Endothelial cell of umbilical vein (primary cell): ENCODE data around the gene CNFN.

Experiments
- EZH2 ChIP-seq: IDR thresholded peaks from 2 replicates; pipeline ENCODE4 v1.6.1; 2012; ENCODE audit warnings: borderline replicate concordance, low read depth, mild to moderate bottlenecking, moderate library complexity, low read length, inconsistent platforms; ENCODE audit not compliant: severe bottlenecking
- FOS ChIP-seq: IDR thresholded peaks from 2 replicates; pipeline ENCODE4 v1.6.1; 2011; ENCODE audit warnings: mild to moderate bottlenecking, low read length, moderate library complexity, borderline replicate concordance; ENCODE audit not compliant: insufficient read depth
- JUN ChIP-seq: IDR thresholded peaks from 2 replicates; pipeline ENCODE4 v1.6.1; 2011; ENCODE audit warnings: borderline replicate concordance, low read depth; ENCODE audit not compliant: insufficient read length, insufficient read depth
- MYC ChIP-seq: IDR thresholded peaks from one replicate; pipeline ENCODE4 v1.6.1; 2011; ENCODE audit warnings: mild to moderate bottlenecking, low read depth, low read length
- POLR2A ChIP-seq: IDR thresholded peaks from 2 replicates; pipeline ENCODE4 v1.6.1; 2012; ENCODE audit warnings: low read depth, mild to moderate bottlenecking, control low read depth, low read length
- POLR2AphosphoS5 ChIP-seq: IDR thresholded peaks from 2 replicates; pipeline ENCODE4 v1.6.1; 2012; ENCODE audit warnings: low read depth, mild to moderate bottlenecking, control low read depth, low read length, moderate library complexity; ENCODE audit not compliant: insufficient read depth
- TF ChIP-seq, protein P1 (sequence below): IDR thresholded peaks from 2 replicates; pipeline ENCODE4 v1.6.1; 2011; ENCODE audit not compliant: insufficient read depth, insufficient read length
- TF ChIP-seq, protein P2 (sequence below), 2 donors: IDR thresholded peaks; 1 replicate in 1 of 2; 2 replicates in 1 of 2; pipeline ENCODE4 v1.5.1; 2011; ENCODE audit warnings: low read length in 2 of 2, mild to moderate bottlenecking in 2 of 2, moderate library complexity in 2 of 2, control low read depth in 1 of 2, inconsistent platforms in 1 of 2, low read depth in 1 of 2; ENCODE audit not compliant: insufficient read depth in 1 of 2; ENCODE audit errors: extremely low read depth in 1 of 2

DNA sequence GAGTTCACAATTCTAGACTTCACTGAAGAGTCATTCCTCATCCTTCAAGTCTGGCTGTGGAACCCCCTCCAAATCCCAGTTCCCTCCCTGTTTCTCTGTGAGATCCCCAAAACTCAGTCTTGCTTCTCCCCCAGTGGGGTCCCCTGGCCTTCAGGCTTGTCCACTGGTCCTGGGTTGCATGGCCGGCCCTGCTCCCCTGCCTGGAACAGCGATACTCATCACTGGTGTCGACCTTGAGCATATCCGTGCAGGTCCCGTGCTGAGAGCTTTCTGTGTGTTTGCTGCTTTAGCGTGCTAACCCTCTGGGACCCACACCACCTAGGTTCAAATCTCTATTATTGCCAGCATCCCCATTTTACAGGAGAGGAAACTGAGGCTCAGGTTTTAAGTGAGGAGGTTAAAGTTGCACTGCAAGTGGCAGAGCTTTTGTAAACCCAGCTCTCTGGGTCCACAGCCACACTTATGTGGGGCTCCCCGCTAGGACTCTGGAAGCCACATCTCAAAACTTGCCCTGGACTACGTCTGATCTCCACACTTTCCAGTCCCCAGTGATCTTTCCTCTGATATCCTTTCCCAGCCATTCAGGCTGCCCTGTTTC, 21.6 kb upstream of the CNFN start:
- TF ChIP-seq, protein P1, sequence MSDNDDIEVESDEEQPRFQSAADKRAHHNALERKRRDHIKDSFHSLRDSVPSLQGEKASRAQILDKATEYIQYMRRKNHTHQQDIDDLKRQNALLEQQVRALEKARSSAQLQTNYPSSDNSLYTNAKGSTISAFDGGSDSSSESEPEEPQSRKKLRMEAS, result no peak
- TF ChIP-seq, protein P2, sequence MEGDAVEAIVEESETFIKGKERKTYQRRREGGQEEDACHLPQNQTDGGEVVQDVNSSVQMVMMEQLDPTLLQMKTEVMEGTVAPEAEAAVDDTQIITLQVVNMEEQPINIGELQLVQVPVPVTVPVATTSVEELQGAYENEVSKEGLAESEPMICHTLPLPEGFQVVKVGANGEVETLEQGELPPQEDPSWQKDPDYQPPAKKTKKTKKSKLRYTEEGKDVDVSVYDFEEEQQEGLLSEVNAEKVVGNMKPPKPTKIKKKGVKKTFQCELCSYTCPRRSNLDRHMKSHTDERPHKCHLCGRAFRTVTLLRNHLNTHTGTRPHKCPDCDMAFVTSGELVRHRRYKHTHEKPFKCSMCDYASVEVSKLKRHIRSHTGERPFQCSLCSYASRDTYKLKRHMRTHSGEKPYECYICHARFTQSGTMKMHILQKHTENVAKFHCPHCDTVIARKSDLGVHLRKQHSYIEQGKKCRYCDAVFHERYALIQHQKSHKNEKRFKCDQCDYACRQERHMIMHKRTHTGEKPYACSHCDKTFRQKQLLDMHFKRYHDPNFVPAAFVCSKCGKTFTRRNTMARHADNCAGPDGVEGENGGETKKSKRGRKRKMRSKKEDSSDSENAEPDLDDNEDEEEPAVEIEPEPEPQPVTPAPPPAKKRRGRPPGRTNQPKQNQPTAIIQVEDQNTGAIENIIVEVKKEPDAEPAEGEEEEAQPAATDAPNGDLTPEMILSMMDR (IDR thresholded peaks at IDR 0.05; ENCODE audit: extremely low read depth in 1 of 2, insufficient read depth in 1 of 2, low read depth in 1 of 2, low read length in 2 of 2), result no peak
- TF ChIP-seq FOS, result no peak
- TF ChIP-seq MYC, result no peak
- no peak for TF ChIP-seq POLR2A
- no peak for TF ChIP-seq EZH2
- TF ChIP-seq JUN, result no peak
- no peak for TF ChIP-seq POLR2AphosphoS5
